Measurements from ENCODE around the gene RBM39. TPM values are rescaled to one million over a fixed set of nuclear protein-coding genes. Genes with fewer than 3 reads are reported as not detected.

Gene RBM39
- total and polyA plus RNA-seq, 4 donors, result 65.6 to 383 (median 322) TPM

- ATAC-seq (ENCODE audit: low FRiP score), result no peak
- WGBS, 2 donors, result 93 to 94% methylated on average over 9 of the region's 9 CpGs
- no peaks in the 10 kb centered on the region for H3K4me1 ChIP-seq (ENCODE audit: control insufficient read depth in 1 of 2, insufficient read depth in 2 of 2, low read length in 2 of 2)
These were observed 87.6 kb downstream of the RBM39 start for GRCh38 chr20:35654415-35654814.

GRCh38 chr20:35653893-35654292, 88.2 kb downstream of the RBM39 start:
- WGBS, 2 donors, result 91 to 96% methylated on average over 4 of the region's 4 CpGs
- ATAC-seq (ENCODE audit: low FRiP score) (no peak), DNase-seq (no peak)
- H3K27me3 ChIP-seq (ENCODE audit: control insufficient read depth in 1 of 2, insufficient read depth in 2 of 2, low read length in 1 of 2), result no peaks in the 10 kb centered on the region
- H3K4me1 ChIP-seq (ENCODE audit: control insufficient read depth in 1 of 2, insufficient read depth in 2 of 2, low read length in 2 of 2), result no peaks in the 10 kb centered on the region
- H3K9me3 ChIP-seq (ENCODE audit: control insufficient read depth, low read length), result no peaks in the 10 kb centered on the region
- intact Hi-C loops (cut with DNase I), result no loop called here
- no peak overlapping the region for H3K27ac ChIP-seq (ENCODE audit: low read depth in 1 of 2, low read length in 2 of 2)
- H3K36me3 ChIP-seq (ENCODE audit: control insufficient read depth in 1 of 2, insufficient read depth in 2 of 2, low read length in 1 of 2), result peaks cover 0 to 6% of the 10 kb centered on the region in 2 donors
- H3K4me3 ChIP-seq (ENCODE audit: low read length in 2 of 2), result no peak overlapping the region

More at GRCh38 chr20:35654415-35654814, 87.6 kb downstream of the RBM39 start:
- Histone ChIP-seq H3K36me3 (ENCODE audit: control insufficient read depth in 1 of 2, insufficient read depth in 2 of 2, low read length in 1 of 2) (peaks cover 0 to 6% of the 10 kb centered on the region in 2 donors), H3K27me3 (ENCODE audit: control insufficient read depth in 1 of 2, insufficient read depth in 2 of 2, low read length in 1 of 2) (no peaks in the 10 kb centered on the region), H3K27ac (ENCODE audit: low read depth in 1 of 2, low read length in 2 of 2) (no peak overlapping the region), H3K9me3 (ENCODE audit: control insufficient read depth, low read length) (no peaks in the 10 kb centered on the region), H3K4me3 (ENCODE audit: low read length in 2 of 2) (no peak overlapping the region)
- intact Hi-C loops (cut with DNase I), result no loop called here
- DNase-seq, result no peak

Other genes with a start within 250 kb of the RBM39 start
- not detected for gene C20orf173, start 212.6 kb downstream of the RBM39 start, total RNA-seq
- gene C20orf173, start 212.6 kb downstream of the RBM39 start, polyA plus RNA-seq, result not detected
- gene ERGIC3, start 200.2 kb downstream of the RBM39 start, total RNA-seq, result 100 to 1,000 TPM; 140 to 166 TPM
- 100 to 1,000 TPM; 178 to 254 TPM for gene ERGIC3, start 200.2 kb downstream of the RBM39 start, polyA plus RNA-seq
- gene SPAG4, start 126.4 kb downstream of the RBM39 start, total RNA-seq, result 1 to 10 TPM; 3.3 to 6.0 TPM
- 1 to 10 TPM; 3.5 to 3.8 TPM for gene SPAG4, start 126.4 kb downstream of the RBM39 start, polyA plus RNA-seq
- 100 to 1,000 TPM; 176 to 204 TPM for gene CPNE1, start 77.4 kb downstream of the RBM39 start, total RNA-seq
- 100 to 1,000 TPM in 1 of 2 donors, 10 to 100 TPM in 1; 79.0 to 265 TPM for gene CPNE1, start 77.4 kb downstream of the RBM39 start, polyA plus RNA-seq
- 10 to 100 TPM; 73.3 to 79.3 TPM for gene RBM12, start 77.4 kb downstream of the RBM39 start, total RNA-seq
- gene RBM12, start 77.4 kb downstream of the RBM39 start, polyA plus RNA-seq, result 10 to 100 TPM in 1 of 2 donors, 1 to 10 TPM in 1; 8.5 to 15.5 TPM
- 10 to 100 TPM; 12.6 to 22.1 TPM for gene NFS1, start 42.9 kb downstream of the RBM39 start, total RNA-seq
- 10 to 100 TPM; 10.3 to 28.0 TPM for gene NFS1, start 42.9 kb downstream of the RBM39 start, polyA plus RNA-seq
- gene ROMO1, start 42.9 kb downstream of the RBM39 start, total RNA-seq, result 100 to 1,000 TPM in 1 of 2 donors, 10 to 100 TPM in 1; 78.5 to 102 TPM
- 100 to 1,000 TPM; 403 to 629 TPM for gene ROMO1, start 42.9 kb downstream of the RBM39 start, polyA plus RNA-seq
- gene PHF20, start 29.8 kb upstream of the RBM39 start, total RNA-seq, result 10 to 100 TPM; 48.7 to 64.4 TPM
- 10 to 100 TPM; 17.1 to 32.9 TPM for gene PHF20, start 29.8 kb upstream of the RBM39 start, polyA plus RNA-seq
- gene SCAND1, start 212.2 kb upstream of the RBM39 start, total RNA-seq, result 10 to 100 TPM; 47.7 to 48.4 TPM
- gene SCAND1, start 212.2 kb upstream of the RBM39 start, polyA plus RNA-seq, result 100 to 1,000 TPM in 1 of 2 donors, 10 to 100 TPM in 1; 55.3 to 117 TPM
- gene CNBD2, start 226.3 kb upstream of the RBM39 start, total RNA-seq, result 1 to 10 TPM; 2.0 to 2.5 TPM
- 10 to 100 TPM in 1 of 2 donors, 1 to 10 TPM in 1; 6.8 to 11.2 TPM for gene CNBD2, start 226.3 kb upstream of the RBM39 start, polyA plus RNA-seq

Measured in aorta (tissue), 5 donors.